ENCODE results near the gene ARRB1.
"Not testable (repeated sequence)": the region's sequence is repeated elsewhere in the genome, so short reads cannot be mapped to it uniquely, and the experiment has no call there.

DNA sequence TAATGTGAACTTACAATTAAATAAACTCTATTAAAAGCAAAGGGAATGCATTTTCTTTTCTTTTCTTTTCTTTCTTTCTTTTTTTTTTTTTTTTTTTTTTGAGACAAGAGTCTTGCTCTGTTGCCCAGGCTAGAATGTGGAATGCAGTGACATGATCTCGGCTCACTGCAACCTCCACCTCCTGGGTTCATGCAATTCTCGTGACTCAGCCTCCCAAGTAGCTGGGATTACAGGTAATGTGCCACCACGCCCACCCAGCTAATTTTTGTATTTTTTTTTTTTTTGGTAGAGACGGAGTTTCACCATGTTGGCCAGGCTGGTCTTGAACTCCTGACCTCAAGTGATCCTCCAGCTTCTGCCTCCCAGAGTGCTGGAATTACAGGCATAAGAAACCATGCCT is 46.5 kb downstream of the ARRB1 start:
- TF ChIP-seq, protein P1, sequence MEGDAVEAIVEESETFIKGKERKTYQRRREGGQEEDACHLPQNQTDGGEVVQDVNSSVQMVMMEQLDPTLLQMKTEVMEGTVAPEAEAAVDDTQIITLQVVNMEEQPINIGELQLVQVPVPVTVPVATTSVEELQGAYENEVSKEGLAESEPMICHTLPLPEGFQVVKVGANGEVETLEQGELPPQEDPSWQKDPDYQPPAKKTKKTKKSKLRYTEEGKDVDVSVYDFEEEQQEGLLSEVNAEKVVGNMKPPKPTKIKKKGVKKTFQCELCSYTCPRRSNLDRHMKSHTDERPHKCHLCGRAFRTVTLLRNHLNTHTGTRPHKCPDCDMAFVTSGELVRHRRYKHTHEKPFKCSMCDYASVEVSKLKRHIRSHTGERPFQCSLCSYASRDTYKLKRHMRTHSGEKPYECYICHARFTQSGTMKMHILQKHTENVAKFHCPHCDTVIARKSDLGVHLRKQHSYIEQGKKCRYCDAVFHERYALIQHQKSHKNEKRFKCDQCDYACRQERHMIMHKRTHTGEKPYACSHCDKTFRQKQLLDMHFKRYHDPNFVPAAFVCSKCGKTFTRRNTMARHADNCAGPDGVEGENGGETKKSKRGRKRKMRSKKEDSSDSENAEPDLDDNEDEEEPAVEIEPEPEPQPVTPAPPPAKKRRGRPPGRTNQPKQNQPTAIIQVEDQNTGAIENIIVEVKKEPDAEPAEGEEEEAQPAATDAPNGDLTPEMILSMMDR (IDR thresholded peaks at IDR 0.05), result not testable (repeated sequence)
- TF ChIP-seq EZH2, EZH2phosphoT487 (IDR thresholded peaks at IDR 0.05): not testable (repeated sequence)

Data from neural progenitor cell (in vitro differentiated cells).